Skin epidermis (tissue), 12 donors: Measurements from ENCODE around the gene MCMBP.
"Not testable (repeated sequence)": the region's sequence is repeated elsewhere in the genome, so short reads cannot be mapped to it uniquely, and the experiment has no call there.

Experiments used
- H3K27ac ChIP-seq, 21 experiments: fragments of 200-600 bp; sonication (generic) in 11 of 21; one replicate each; pipeline ENCODE4 v1.5.0; 2020; ENCODE audit warnings: mild to moderate bottlenecking in 3 of 21, inconsistent platforms in 2 of 21, moderate library complexity in 2 of 21
- H3K4me3 ChIP-seq, 7 experiments: fragments of 200-600 bp; sonication (generic) in 2 of 7; one replicate each; pipeline ENCODE4 v1.5.0; 2020; ENCODE audit warnings: inconsistent platforms in 2 of 7, mild to moderate bottlenecking in 2 of 7, moderate library complexity in 1 of 7

Gene MCMBP, protein sequence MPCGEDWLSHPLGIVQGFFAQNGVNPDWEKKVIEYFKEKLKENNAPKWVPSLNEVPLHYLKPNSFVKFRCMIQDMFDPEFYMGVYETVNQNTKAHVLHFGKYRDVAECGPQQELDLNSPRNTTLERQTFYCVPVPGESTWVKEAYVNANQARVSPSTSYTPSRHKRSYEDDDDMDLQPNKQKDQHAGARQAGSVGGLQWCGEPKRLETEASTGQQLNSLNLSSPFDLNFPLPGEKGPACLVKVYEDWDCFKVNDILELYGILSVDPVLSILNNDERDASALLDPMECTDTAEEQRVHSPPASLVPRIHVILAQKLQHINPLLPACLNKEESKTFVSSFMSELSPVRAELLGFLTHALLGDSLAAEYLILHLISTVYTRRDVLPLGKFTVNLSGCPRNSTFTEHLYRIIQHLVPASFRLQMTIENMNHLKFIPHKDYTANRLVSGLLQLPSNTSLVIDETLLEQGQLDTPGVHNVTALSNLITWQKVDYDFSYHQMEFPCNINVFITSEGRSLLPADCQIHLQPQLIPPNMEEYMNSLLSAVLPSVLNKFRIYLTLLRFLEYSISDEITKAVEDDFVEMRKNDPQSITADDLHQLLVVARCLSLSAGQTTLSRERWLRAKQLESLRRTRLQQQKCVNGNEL

GRCh38 chr10:119872610-119872859 lies at the start of gene MCMBP:
TSS of gene MCMBP (minus strand) at chr10:119872843. CDS start at chr10:119872584, 259 bp downstream.
- Histone ChIP-seq H3K4me3 (peak within 1 kb of the TSS; percentile 56 to 94 (median 81)), H3K27ac (peak within 1 kb of the TSS; percentile 68 to 96 (median 90))

- H3K4me3 ChIP-seq: no peak overlapping the region
Measured at GRCh38 chr10:119919826-119920225, 47.2 kb upstream of the MCMBP start.

DNA sequence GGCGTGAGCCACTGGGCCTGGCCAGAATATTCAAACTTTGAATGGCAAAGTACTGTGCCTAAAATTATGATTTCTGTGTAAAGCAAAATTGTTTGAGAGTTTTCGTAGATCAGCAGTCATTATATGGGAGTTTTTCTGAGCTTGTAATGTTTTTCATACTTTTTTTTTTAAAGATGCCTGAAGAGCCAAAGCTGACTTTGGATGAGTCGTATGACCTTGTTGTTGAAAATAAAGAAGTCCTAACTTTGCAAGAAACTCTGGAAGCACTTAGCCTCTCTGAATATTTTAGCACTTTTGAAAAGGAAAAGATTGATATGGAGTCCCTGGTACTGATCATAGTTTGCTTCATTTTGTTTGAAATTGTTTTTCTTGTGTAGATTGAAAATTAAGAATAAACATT lies 46.6 kb upstream of the MCMBP start:
- peak overlapping the region in 2 of 21 experiments; percentile 34 to 52 for H3K27ac ChIP-seq
- H3K4me3 ChIP-seq: no peak overlapping the region

More at GRCh38 chr10:119919826-119920225, 47.2 kb upstream of the MCMBP start:
- H3K27ac ChIP-seq: peak overlapping the region in 2 of 21 experiments; percentile 43 to 52

- no peak overlapping the region for H3K27ac ChIP-seq
- no peak overlapping the region for H3K4me3 ChIP-seq
Measured at GRCh38 chr10:119917777-119918176, 45.1 kb upstream of the MCMBP start.

DNA sequence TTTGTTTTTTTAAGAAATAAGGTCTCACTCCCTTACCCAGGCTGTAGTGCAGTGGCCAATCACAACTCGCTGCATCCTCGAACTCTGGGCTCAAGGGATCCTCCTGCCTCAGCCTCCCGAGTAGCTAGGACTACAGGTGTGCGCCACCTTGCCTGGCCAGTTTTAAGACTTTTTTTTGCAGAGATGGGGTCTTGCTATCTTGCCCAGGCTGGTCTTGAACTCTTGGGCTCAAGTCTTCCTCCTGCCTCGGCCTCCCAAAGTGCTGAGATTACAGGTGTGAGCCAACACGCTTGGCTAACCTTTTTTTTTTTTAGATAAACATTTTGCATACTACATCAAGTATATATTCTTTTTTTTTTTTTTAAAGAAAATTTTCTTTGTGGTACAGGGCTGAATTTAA lies 38.0 kb upstream of the MCMBP start:
- H3K4me3 ChIP-seq: no peak overlapping the region
- H3K27ac ChIP-seq: no peak overlapping the region

- Histone ChIP-seq H3K27ac (no peak overlapping the region), H3K4me3 (no peak overlapping the region)
Measured at GRCh38 chr10:119908166-119908565, 35.5 kb upstream of the MCMBP start.

DNA sequence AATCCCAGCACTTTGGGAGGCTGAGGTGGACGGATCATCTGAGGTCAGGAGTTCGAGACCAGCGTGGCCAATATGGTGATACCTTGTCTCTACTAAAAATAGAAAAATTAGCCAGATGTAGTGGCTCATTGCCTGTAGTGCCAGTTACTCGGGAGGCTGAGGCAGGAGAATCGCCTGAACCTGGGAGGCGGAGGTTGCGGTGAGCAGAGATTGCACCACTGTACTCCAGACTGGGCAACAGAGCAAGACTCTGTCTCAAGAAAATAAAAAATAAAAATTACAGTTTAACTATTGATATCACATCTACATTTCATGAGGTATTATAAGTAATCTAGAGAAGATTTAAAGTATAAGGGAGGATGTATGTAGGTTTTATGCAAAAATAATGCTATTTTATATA lies 35.1 kb upstream of the MCMBP start:
- not testable (repeated sequence) for H3K4me3 ChIP-seq, H3K27ac ChIP-seq

GRCh38 chr10:119903946-119904666 lies 31.5 kb upstream of the MCMBP start:
- Histone ChIP-seq H3K27ac (no peak overlapping the region), H3K4me3 (no peak overlapping the region)

- Histone ChIP-seq H3K27ac (no peak overlapping the region), H3K4me3 (no peak overlapping the region)
Measured at GRCh38 chr10:119898577-119898976, 25.9 kb upstream of the MCMBP start.

DNA sequence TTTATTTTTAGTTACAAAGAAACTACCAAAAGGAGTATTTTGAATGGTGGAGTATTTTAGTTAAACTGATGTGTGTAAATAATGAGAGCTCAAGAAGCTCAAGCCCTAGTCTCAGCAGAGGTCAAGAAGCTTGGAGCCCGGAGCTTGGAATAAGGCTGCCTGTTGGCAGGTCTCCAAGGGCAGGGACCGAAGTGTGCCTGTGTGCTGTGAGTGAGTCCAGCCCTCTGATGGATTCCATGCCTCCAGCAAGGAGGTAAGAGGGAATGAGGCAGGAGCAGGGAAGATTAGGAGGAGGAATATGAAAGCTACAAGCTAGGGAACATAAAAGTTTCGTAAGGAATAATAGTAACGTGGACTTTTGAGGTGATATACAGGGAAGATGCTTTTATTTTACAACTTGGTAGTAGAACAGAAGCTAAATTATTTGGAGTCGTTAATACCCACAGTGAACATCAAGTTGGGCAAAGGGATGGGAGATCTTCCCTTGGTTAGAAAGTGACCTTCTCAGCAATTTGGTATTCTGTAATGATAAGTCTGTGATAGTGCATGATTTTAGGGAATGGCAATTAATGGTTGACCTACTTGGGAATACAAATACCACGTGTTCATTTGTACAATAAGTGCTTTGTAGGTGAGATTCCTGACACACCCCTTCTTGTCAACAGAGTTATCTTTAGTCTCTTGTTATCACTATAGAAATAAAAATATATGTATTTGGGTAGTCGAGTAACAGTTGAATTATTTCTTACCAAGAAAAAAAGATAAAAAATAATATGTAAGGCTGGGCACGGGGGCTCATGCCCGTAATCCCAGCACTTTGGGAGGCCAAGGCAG lies 24.5 kb upstream of the MCMBP start:
- Histone ChIP-seq H3K4me3 (no peak overlapping the region), H3K27ac (peak overlapping the region in 4 of 21 experiments; percentile 0 to 44 (median 10))

DNA sequence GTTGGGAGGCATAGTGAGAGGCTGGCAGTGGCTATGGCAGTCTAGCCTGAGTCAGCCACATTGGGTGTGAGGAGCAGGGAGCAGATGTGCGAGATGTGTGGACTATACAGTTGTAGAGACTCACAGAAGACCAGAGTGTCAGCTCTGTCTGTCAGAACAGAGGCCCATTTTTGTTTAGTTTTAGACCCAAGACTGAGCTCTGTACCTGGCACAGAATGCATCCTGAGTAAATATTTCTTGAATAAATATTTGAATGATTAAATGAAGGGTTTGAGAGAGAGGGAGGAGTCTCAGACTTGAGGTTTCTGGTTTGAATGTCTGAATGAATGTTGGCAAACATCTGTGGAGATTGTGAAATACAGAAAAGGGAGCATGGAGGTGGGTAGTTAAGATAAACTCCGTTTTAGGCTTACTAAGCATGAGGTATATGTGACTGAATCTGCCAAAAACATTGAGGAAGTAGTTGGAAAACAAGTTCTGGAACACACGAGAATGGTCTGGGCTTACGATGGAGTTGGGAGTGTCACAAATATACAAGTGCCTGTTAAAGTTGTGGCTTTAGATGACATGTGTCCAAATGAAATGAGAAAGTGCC lies 23.5 kb upstream of the MCMBP start:
- Histone ChIP-seq H3K27ac (peak overlapping the region in 6 of 21 experiments; percentile 7 to 47 (median 44)), H3K4me3 (no peak overlapping the region)

DNA sequence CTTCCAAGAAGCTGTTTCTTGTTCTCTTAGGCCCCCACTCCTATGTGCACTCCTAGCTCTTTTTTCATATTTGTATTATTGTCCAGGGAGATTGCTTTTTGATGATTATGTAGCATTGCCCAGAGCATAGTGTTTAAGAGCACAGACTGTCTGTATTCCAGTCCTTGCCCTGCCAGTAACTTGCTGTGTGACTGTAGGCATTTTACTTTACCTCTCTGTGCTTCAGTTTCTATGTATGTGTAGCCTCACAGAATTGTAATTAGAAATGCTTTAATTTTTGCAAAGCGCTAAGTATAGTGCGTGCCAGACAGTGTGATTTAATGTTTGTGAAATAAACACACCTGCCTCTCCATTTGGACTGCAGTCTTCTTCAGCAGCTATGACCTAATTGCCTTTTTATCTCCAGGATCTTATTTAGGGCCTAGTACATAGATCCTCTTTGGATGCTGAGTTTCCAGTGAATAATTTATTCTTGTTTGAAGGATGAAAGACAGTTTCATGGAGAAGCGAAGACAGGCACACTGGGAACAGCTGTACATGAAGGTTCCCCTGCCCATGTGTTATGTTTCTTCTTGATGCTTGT lies 21.3 kb upstream of the MCMBP start:
- H3K27ac ChIP-seq: peak overlapping the region in 1 of 21 experiments; percentile 98
- H3K4me3 ChIP-seq: peak overlapping the region in 4 of 7 experiments; percentile 60 to 88 (median 78)

DNA sequence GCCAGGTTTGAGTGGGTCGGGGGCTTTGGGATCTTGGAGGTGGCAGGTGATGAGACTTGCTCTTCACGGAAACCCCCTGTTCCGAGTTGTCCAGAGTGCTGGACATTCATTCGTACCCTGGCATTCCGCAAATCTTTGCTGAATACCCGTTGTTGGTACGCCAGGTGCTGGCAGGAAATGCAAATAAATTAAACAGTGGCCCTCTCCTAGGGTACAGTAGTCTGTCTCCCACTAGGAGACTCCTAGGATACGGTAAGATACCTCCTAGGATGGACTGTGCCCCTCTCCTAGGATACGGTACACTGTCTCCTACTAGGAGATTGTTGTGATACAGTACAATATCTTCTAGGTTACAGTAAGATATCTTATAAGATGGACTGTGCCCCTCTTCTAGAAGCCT lies 20.4 kb upstream of the MCMBP start:
- Histone ChIP-seq H3K27ac (peak overlapping the region; percentile 46 to 98 (median 88)), H3K4me3 (peak overlapping the region; percentile 60 to 99 (median 81))

- peak within 1 kb of the TSS; percentile 46 to 98 (median 88) for H3K27ac ChIP-seq
- peak within 1 kb of the TSS; percentile 60 to 99 (median 81) for H3K4me3 ChIP-seq
Measured at GRCh38 chr10:119892188-119893065, 19.8 kb upstream of the MCMBP start, which contains the start of gene SEC23IP. TSS of gene SEC23IP (plus strand) at chr10:119892730. CDS start at chr10:119892783, 53 bp downstream.

- Histone ChIP-seq H3K4me3 (peak overlapping the region; percentile 60 to 99 (median 81)), H3K27ac (peak overlapping the region in 20 of 21 experiments; percentile 63 to 98 (median 88))
Measured at GRCh38 chr10:119891849-119892187, 19.2 kb upstream of the MCMBP start.

DNA sequence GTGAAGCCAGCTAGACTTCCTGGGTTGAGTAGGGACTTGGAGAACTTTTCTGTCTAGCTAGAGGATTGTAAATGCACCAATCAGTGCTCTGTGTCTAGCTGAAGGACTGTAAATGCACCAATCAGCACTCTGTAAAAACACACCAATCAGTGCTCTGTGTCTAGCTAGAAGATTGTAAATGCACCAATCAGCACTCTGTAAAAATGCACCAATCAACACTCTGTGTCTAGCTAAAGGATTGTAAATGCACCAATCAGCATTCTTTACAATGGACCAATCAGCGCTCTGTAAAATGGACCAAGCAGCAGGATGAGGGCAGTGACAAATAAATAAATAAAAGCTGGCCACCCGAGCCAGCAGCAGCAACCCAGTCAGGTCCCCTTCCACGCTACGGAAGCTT lies 17.7 kb upstream of the MCMBP start:
- not testable (repeated sequence) for H3K4me3 ChIP-seq, H3K27ac ChIP-seq

DNA sequence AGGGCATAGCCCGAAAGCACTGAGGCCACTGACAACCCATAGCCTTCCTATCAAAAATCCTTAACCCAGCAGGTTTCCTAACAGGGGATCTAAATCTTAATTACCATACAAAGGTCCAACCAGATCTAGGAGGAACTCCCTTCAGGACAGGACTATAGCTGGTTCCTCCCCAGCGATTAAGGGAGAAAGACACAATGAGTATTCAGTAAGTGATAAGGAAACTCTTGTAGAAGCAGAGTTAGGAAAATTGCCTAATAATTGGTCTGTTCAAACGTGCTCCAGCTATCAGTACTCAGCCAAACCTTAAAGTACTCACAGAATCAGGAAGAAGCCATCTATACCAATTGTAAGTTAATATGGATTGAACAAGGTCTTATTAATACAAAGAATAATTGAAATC lies 16.6 kb upstream of the MCMBP start:
- H3K4me3 ChIP-seq, H3K27ac ChIP-seq: not testable (repeated sequence)

DNA sequence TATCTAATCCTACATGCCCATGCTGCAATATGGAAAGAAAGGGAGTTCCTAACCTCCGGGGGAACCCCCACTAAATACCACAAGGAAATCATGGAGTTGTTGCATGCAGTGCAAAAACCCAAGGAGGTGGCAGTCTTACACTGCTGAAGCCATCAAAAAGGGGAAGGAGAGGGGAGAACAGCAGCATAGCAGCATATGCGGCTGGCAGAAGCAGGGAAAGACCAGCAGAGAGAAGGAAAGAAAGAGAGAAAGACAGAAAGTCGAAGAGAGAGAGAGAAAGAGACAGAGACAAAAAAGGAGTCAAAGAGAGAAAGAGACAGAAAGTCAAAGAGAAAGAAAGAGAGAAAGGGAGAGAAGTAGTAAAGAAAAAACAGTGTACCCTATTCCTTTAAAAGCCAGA lies 16.1 kb upstream of the MCMBP start:
- not testable (repeated sequence) for H3K4me3 ChIP-seq, H3K27ac ChIP-seq
